Suprapubic skin (tissue), 4 donors: ENCODE data around the gene GLCE. TPM values are rescaled to one million over a fixed set of nuclear protein-coding genes. Genes with fewer than 3 reads are reported as not detected.
"Not testable (repeated sequence)": the region's sequence is repeated elsewhere in the genome, so short reads cannot be mapped to it uniquely, and the experiment has no call there.

Source experiments
- DNase-seq, 2 donors: peaks; one replicate each; pipeline ENCODE4 v3.0.0-alpha.2; 2019; ENCODE audit warnings: low spot score in 2 of 2
- H3K27ac ChIP-seq: fragments of 200-600 bp; sonication (generic); one replicate; pipeline ENCODE4 v1.5.1; 2019
- H3K27me3 ChIP-seq: fragments of 200-600 bp; sonication (generic); one replicate; pipeline ENCODE4 v1.5.1; 2019
- H3K36me3 ChIP-seq: fragments of 200-600 bp; sonication (generic); one replicate; pipeline ENCODE4 v1.5.1; 2019
- H3K4me1 ChIP-seq: fragments of 200-600 bp; sonication (generic); one replicate; pipeline ENCODE4 v1.5.1; 2019
- H3K4me3 ChIP-seq: fragments of 200-600 bp; sonication (generic); one replicate; pipeline ENCODE4 v1.5.1; 2019; ENCODE audit warnings: mild to moderate bottlenecking
- H3K9me3 ChIP-seq: fragments of 200-600 bp; sonication (generic); one replicate; pipeline ENCODE4 v1.5.1; 2019
- CTCF ChIP-seq, 2 donors: fragments of 200-600 bp in 1 of 2; fragments of 450-650 bp in 1 of 2; sonication (generic) in 1 of 2; IDR thresholded peaks; one replicate each; pipeline ENCODE4 v1.5.1; 2016 to 2019; ENCODE audit warnings: antibody characterized with exemption in 2 of 2, mild to moderate bottlenecking in 1 of 2, moderate library complexity in 1 of 2
- EP300 ChIP-seq: sonication (generic); formaldehyde crosslinking; IDR thresholded peaks from one replicate; pipeline ENCODE4 v1.6.1; 2017; ENCODE audit warnings: antibody characterized with exemption
- POLR2A ChIP-seq, 2 donors: fragments of 450-650 bp; IDR thresholded peaks; one replicate each; pipeline ENCODE4 v1.6.1; 2017; ENCODE audit warnings: antibody characterized with exemption in 2 of 2, mild to moderate bottlenecking in 2 of 2, moderate library complexity in 2 of 2
- POLR2AphosphoS5 ChIP-seq, 3 donors: sonication (generic); formaldehyde crosslinking; IDR thresholded peaks; one replicate each; pipeline ENCODE4 v1.6.1; 2017; ENCODE audit warnings: antibody characterized with exemption in 3 of 3
- WGBS: methylation state at CpG from one replicate; pipeline ENCODE4 v1.1.5; 2018; 5-methylcytosine and 5-hydroxymethylcytosine counted together
- total RNA-seq, 4 donors: library from RNA; depleted of rRNA; stranded (reverse); fragments of >200 nt; gene quantifications; one replicate each; pipeline ENCODE4 v1.1.0, GENCODE V29; 2016

GLCE gene
- total RNA-seq, 4 donors from 2014 or later: 16.1 to 18.9 (median 16.9) TPM

DNA sequence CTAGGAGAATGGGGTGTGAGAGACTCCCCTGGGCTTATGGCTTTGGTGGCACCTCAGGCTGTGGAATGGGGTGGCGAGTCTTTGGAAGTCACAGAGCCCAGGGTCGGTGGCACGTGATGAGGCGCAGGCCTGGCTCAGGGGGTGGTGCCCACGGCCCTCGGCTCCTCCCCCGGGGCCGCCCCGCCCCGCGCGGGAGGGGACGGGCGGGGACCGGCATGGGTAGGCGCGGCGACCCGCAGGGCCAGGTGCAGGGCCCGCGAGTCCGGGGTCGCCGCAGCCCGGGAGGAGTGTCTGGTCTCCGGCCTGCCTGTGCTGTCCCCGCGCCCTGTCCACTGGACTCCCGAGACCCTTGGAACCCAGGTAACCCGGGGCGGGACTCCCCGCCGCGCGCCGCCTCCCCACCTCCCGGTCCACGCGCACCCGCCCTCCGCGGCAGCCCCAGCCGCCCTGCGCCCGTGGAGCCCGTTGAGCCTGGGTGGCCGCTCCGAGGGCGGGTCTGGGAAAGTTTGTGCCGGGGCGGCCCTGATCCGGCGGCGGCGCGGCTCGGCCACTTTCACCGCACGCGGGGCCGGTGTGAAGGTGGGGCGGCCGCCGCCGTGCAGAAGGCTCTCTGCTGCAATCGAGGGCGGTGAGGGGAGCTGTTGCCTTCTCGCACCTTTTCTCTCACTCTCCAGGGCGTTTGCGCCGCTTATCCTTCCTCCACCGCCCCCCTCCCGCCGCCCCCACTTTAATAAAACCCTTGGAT is 138.4 kb downstream of the GLCE start, which contains the start of gene PAQR5:
Gene PAQR5, plus strand, starts transcription at position 216 of the 745 bp plus-strand sequence. CDS start 61,169 bp downstream, outside the sequence.
- H3K4me3 ChIP-seq: peak within 1 kb of the TSS; percentile 73
- H3K9me3 ChIP-seq: no peaks in the 10 kb centered on the region
- H3K4me1 ChIP-seq: peaks cover 22% of the 10 kb centered on the region
- peaks cover 29% of the 10 kb centered on the region for H3K27me3 ChIP-seq
- DNase-seq: no peak
- TF ChIP-seq POLR2A (IDR thresholded peaks at IDR 0.05) (no peak), EP300 (no peak), CTCF (IDR thresholded peaks at IDR 0.05) (no peak), POLR2AphosphoS5 (IDR thresholded peaks at IDR 0.05) (no peak)
- no peak within 1 kb of the TSS for H3K27ac ChIP-seq
- WGBS: 0% methylated on average over 3 of the region's 74 CpGs
- H3K36me3 ChIP-seq: no peaks in the 10 kb centered on the region

GRCh38 chr15:69299451-69299886 is 139.0 kb downstream of the GLCE start:
- no peak for DNase-seq
- H3K4me1 ChIP-seq: peaks cover 22% of the 10 kb centered on the region
- H3K27me3 ChIP-seq: peaks cover 29% of the 10 kb centered on the region
- 12% methylated on average over 9 of the region's 16 CpGs for WGBS
- no peaks in the 10 kb centered on the region for H3K9me3 ChIP-seq
- no peak overlapping the region for H3K27ac ChIP-seq
- H3K4me3 ChIP-seq: peak overlapping the region; percentile 73
- no peak for TF ChIP-seq POLR2AphosphoS5 (IDR thresholded peaks at IDR 0.05)
- no peak for TF ChIP-seq EP300
- TF ChIP-seq CTCF (IDR thresholded peaks at IDR 0.05): no peak
- TF ChIP-seq POLR2A (IDR thresholded peaks at IDR 0.05): no peak
- no peaks in the 10 kb centered on the region for H3K36me3 ChIP-seq

DNA sequence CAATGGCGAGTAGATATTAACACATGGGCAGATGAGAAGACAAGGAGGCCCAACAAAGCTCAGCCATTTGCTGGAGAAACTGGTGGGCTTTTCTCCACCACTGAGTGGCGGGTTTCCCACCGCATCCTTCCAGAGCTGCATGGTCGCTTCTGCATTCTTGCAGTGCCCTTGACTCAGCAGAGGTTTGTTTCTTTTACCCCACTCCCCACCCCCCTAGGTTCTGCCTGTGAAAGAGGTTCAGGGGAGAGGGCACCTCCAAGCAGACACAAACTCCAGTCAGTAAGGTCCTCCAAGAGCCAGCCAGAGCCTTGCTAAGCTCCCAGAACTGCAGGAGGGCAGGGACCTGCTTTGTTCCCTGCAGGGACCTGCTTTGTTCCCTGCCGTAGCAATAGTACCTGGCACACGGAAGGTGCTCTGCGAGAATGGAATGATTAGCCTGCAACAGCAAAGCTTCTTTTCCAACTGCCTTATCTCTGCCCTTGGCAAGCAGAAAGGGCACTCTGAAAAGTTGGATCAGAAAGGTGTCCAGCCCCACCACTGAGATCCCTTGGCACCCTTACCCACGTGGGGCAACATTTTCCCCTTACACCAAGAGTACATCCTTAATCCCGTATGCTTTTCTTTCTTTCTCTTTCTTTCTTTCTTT is 139.6 kb downstream of the GLCE start:
- DNase-seq: no peak
- TF ChIP-seq POLR2AphosphoS5 (IDR thresholded peaks at IDR 0.05) (no peak), POLR2A (IDR thresholded peaks at IDR 0.05) (no peak), EP300 (no peak), CTCF (IDR thresholded peaks at IDR 0.05) (no peak)
- peak overlapping the region; percentile 73 for H3K4me3 ChIP-seq
- no peaks in the 10 kb centered on the region for H3K36me3 ChIP-seq
- peaks cover 22% of the 10 kb centered on the region for H3K4me1 ChIP-seq
- H3K27ac ChIP-seq: no peak overlapping the region
- peaks cover 29% of the 10 kb centered on the region for H3K27me3 ChIP-seq
- WGBS: 46% methylated on average over 9 of the region's 9 CpGs
- H3K9me3 ChIP-seq: no peaks in the 10 kb centered on the region

DNA sequence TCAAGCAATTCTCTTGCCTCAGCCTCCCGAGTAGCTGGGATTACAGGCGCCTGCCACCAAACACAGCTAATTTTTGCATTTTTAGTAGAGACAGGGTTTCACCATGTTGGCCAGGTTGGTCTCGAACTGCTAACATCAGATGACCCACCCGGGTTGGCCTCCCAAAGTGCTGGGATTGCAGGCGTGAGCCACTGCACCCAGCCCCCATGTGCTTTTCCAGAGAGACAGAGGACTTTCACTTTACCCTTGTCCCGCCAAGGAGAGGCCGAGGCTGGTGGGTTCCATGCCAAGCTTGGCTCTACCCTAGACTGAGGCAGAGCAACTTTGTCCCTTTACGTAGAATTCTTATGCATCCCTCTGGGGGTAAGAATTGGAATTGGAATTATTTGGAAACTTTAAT is 140.7 kb downstream of the GLCE start:
- H3K36me3 ChIP-seq, DNase-seq, H3K9me3 ChIP-seq, H3K27ac ChIP-seq, H3K4me3 ChIP-seq: not testable (repeated sequence)
- peaks cover 22% of the 10 kb centered on the region for H3K4me1 ChIP-seq
- peaks cover 29% of the 10 kb centered on the region for H3K27me3 ChIP-seq
- WGBS: 93% methylated on average over 6 of the region's 8 CpGs

DNA sequence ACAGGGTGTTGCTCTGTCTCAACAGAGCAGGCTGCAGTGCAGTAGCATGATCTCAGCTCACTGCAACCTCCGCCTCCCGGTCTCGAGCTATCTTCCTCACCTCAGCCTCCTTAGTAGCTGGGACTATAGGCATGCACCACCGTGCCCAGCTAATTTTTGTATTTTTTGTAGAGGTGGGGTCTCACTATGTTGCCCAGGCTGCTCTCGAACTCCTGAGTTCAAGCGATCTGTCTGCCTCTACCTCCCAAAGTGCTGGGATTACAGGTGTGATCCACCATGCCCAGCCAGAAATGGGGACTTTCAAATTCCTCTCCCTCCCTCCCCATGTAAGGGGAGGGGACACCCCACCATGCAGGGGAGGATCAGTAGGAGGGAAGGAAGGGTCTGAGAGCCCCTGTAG is 141.7 kb downstream of the GLCE start:
- not testable (repeated sequence) for H3K9me3 ChIP-seq, H3K27ac ChIP-seq, DNase-seq, H3K36me3 ChIP-seq, H3K4me3 ChIP-seq
- Histone ChIP-seq H3K27me3 (peaks cover 29% of the 10 kb centered on the region), H3K4me1 (peaks cover 22% of the 10 kb centered on the region)
- 95% methylated on average over 6 of the region's 6 CpGs for WGBS

DNA sequence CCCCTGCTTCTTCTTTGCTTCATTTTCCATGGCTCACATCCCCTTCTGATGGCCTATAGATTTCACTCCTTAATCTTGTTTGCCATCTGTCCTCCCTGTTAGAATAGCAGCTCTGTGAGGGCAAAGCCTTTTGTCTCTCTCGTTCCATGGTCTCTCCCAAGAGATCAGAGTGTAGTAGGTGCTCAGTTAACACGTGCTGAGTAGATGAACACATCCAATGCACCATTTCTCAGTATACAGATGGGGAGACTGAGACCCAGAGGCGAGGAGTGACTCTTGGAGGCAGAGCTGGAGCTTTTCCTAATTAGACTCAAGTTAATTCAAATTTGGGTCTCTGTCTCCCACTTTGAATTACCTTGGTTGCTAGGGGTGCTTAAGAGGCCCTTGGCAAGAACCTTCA is 142.5 kb downstream of the GLCE start:
- no peaks in the 10 kb centered on the region for H3K9me3 ChIP-seq
- H3K4me1 ChIP-seq: peaks cover 22% of the 10 kb centered on the region
- 82% methylated on average over 3 of the region's 3 CpGs for WGBS
- H3K36me3 ChIP-seq: no peaks in the 10 kb centered on the region
- peaks cover 29% of the 10 kb centered on the region for H3K27me3 ChIP-seq
- no peak for DNase-seq
- TF ChIP-seq POLR2AphosphoS5 (IDR thresholded peaks at IDR 0.05) (no peak), CTCF (IDR thresholded peaks at IDR 0.05) (no peak), EP300 (no peak), POLR2A (IDR thresholded peaks at IDR 0.05) (no peak)
- H3K27ac ChIP-seq: no peak overlapping the region
- H3K4me3 ChIP-seq: no peak overlapping the region
